ENCODE measurements around the gene CD99.
"Not testable (repeated sequence)": the region's sequence is repeated elsewhere in the genome, so short reads cannot be mapped to it uniquely, and the experiment has no call there.

Gene CD99, protein sequence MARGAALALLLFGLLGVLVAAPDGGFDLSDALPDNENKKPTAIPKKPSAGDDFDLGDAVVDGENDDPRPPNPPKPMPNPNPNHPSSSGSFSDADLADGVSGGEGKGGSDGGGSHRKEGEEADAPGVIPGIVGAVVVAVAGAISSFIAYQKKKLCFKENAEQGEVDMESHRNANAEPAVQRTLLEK

DNA sequence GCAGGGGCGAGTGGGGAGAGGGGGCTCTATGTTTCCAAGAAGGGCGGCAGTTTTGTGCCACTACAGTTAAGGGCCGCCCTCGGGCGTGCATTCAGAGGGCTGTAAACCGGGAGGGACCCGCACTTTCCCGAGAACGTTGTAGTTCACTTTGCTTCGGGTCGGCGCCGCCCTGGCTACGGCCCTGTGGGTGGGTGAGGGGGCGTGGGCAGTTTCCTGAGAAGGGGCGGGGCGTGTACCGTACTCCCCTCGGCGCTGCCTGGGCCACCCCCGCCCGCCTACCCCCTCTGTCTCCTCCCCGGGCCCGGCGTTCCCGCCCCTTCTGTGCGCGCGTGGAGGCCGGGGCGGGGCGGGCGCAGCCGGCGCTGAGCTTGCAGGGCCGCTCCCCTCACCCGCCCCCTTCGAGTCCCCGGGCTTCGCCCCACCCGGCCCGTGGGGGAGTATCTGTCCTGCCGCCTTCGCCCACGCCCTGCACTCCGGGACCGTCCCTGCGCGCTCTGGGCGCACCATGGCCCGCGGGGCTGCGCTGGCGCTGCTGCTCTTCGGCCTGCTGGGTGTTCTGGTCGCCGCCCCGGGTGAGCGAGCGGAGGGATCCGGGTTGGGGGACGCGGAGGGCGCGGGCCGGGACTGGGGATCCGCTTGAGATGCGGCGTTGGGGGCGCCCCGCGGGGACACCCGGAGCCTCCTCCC lies at the start of gene CD99:
CD99 (plus strand) TSS at position 440 of the 687 bp plus-strand sequence; CDS start at position 506, 66 bp downstream.
- DNase-seq = no peak

DNA sequence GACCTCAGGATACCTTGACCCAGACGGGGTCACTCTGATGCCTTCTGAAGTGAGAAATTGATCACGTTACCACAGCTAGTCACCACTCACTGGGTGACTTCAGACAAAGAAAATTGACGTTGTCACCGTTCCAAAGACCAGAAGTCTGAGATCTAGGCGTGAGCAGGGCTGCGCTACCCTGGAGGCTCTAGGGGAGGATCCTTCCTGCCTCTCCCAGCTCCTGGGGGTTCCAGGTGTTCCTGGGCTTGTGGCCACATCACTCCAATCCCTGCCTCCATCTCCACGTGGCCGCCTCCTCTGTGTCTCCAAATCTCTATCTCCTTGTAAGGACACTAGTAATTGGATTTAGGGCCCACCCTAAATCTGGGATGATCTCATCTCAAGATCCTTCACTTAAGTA lies 48.9 kb upstream of the CD99 start:
- no peak for DNase-seq

DNA sequence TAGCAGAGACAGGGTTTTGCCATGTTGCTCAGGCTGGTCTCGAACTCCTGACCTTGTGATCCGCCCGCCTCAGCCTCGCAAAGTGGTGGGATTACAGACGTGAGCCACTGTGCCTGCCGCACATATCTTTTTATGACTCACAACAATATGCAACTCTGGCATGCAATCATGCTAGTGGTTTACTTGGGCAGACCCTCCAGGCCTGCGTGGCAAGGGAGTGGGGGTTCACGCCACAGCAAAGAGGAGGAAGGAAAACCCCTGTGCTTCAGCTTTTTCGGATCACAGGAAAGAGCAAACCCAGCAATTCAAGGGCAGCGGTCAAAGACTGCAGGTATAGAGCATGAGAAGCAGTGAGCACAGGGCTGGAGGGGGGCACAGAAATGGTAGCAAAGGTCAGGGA lies 48.3 kb upstream of the CD99 start:
- no peak for DNase-seq

DNA sequence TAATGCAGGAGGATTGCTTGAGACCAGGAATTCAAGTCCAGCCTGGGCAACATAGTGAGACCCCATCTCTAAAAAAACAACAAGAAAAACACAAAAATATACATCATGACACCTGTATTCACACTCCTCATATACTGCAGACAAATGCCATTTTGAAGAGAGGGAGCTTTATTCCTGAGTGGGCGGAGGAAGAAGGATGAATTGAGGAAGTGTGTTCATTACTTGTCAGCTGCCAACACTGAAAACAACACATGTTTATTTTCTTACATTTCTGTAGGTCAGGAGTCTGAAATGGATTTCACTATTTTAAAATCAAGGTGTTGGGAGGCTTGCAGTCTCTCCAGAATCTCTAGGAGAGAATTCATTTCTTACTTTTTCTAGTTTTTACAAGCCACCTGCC lies 47.2 kb upstream of the CD99 start:
- no peak for DNase-seq

DNA sequence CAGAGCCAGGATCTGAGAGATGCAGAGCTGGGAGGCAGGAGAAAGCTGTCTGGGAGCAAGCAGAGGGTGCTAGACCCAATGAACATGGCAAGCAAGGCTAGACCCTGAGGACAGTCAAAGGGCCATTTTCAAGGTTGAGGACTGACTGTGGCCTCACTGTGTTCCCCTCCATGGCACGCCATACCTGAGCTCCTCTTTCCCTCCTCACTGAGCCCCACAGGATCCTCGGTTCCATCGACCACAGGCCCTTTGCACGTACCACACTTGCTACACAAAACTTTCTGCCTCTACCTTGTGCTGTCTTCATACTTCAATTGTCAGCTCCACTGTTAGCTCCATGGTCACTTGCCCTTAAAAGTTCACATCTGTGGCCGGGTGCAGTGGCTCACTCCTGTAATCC lies 45.5 kb upstream of the CD99 start:
- DNase-seq = no peak

DNA sequence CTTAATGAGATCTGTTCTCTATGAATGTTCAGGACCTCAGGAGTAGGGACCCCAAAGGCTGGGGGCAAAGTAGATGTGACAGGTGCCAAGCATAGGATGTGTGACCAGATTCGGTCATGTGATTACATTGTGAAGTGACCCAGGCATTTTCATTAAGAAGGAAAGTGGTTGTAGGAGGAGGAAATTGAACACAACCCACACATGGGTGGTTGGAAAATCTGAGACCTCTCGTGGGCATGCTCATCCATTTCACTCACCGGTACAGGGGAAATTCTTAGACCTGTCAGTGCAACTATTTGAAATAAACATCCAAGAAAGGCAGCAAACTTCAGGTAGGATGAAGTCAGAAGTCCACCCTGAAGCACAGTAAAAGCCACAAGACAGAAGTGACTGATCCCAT lies 43.5 kb upstream of the CD99 start:
- DNase-seq = no peak

DNA sequence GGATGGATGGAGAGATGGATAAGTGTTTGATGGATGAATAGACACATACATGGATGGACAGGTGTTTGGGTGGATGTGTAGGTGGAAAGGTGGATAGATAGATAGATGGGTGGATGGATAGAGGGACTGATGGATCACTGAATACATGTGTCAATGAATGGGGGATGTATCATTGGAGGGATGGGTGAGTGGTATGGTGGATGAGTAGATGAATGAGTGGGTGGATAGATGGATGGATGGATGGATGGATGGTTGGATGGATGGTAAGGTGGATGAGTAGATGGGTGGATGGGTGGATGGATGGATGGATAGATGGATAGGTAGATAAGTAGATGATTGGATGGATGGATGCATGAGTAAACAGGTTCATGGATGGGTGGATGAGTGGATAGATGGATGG lies 41.1 kb upstream of the CD99 start:
- DNase-seq = no peak

DNA sequence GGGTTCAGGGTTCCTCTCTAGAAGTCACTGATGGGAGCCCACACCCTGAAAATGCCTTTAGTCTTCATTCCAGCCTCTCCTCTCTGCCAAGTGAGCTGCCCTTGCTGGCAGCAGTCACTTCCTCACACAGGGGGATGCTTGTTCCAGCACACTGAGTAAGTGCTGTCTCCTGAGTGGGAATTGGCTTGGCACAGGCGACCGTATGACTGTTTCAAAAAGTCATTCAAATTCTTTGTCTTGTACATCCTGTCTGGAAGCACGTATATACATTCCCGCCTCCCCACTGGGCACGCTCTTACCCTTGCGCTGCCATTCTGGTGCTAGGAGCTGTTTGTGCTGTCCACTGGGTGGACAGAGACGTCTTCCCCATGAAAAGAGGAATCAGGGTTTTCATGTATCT lies 40.2 kb upstream of the CD99 start:
- no peak for DNase-seq

DNA sequence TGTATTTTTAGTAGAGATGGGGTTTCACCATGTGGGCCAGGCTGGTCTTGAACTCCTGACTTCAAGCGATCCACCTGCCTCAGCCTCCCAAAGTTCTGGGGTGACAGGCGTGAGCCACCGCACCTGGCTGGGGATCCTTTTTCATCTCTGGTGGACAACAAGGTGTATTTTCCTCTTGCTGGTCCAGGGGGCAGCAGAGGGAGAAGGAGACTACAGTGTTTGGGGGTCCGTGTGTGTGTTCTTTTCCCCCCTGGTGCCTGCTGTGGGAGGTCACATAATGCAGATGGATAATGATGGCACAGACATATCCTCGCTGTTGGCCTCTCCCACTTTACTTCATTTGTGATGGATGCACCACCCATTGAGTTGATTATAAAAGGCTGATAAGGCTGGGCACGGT lies 39.0 kb upstream of the CD99 start:
- no peak for DNase-seq

DNA sequence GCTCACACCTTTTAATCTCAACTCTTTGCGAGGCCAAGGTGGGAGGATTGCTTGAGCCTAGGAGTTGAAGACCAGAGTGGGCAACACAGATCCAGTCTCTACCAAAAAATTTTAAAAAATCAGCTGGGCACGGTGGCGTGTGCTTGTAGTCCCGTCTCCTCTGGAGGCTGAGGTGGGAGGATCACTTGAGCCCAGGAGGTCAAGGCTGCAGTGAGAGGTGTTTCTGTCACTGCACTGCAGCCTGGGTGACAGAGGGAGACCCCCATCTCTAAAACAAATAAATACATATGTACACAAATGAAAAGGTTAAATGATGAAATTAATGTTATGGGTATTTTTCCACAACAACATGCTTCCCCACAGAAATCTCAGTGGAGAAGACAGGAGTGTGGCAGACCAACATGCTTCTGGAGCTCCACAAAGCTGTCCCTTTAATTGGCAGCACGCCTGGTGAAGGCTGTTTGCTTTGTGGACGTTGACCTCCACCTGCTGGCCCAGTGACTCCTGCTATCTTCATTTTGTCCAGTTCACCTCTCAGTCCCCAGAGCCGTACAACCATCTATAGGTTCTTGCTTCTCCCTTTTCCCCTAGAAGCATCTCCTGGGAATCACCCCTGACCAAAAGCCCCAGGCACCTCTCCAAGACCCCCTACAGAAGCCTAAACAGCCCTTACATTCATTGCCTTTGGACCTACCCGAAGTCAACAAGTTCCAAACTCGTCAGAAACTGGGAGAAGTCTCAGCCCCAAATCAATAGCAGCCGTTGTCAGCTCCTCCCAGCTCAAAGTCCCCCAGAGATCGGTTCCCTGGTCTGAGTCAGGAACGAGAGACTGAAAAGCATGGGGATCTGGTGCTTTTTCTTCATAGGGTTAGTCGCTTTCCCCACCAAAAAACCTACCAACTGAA lies 36.4 kb upstream of the CD99 start:
- DNase-seq = no peak

DNA sequence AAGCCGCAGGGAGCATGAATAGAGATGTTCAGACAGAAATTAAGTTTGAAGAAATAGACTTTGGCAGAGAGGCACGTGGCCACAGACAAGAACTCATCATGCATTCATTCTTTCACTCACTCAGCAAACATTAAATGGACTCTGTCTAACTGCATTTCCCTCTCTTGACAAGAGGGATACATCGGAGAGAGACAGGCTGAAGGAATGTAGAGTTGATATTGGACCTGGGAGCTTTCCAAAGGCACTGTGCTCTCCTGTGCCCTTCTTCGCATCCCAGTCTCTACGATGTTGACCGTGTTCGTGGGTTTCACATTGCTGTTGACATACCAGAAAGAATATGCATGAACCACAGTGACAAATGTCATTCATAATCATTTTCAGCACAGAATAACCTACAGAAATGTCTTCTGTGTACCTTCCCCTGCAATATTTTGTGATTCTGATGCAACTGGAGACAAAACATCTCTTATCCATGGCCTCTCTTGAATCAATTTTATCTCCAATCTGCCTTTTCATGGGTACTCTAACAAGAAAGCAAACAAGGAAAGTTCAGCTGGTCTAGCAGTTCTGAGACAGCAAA lies 34.7 kb upstream of the CD99 start:
- no peak for DNase-seq

DNA sequence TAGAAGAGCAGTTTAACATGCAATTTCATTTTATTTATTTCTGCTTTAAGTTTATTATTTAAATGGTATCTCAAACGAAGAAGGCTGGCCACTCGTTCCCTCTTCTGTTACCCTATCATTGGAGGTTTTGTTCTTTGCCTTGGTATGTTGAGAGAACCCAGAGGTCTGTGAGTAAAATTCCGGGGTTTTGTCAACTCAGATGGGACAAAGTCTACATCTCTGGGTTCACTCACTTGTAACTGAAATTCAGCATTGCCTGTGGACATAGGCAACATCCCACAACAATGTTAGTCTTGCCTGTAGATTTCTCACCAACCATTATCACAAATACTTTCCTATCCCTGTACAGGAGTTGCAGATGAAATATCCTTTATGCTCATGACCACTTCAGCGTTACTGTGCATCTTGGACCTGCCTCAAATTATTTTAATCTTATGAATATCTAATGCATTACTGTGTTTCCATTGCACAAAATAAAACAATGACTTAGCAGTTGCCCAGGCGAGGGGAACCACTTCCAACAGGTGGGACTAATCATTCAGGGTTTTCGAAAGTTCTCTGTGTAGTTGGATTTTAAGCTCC lies 33.5 kb upstream of the CD99 start:
- no peak for DNase-seq

DNA sequence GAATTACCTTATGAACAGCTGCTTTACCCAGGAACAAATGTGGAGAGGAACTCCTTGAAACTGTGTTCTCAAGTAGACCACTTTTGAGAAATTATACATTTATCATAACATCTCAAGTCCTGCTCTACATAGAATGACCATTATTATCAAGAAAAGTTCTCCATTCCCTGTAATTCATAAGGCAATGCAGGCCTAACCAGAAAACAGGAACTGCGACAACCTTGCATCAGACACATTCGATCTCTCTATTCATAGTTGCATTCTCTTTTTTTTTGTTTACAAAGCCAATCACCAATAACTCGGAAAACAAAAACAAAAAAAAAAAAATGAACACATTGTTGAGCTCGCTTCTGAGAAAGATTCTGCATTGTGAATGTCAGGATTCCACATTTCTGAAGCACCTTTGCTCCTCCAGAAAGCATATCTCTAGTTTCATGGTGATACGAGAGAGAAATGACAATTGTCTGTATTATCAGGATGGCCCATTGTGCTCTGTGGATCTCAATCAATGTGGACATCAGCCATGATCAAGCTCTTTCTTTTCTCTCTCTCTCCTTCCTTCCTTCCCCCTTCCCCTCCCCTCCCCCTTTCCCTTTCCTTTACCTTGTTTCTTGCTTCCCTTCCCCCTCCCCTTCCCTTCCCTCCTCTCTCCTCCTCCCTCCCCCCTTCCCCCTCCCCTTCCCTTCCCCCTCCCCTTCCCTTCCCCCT lies 32.4 kb upstream of the CD99 start:
- DNase-seq = no peak

DNA sequence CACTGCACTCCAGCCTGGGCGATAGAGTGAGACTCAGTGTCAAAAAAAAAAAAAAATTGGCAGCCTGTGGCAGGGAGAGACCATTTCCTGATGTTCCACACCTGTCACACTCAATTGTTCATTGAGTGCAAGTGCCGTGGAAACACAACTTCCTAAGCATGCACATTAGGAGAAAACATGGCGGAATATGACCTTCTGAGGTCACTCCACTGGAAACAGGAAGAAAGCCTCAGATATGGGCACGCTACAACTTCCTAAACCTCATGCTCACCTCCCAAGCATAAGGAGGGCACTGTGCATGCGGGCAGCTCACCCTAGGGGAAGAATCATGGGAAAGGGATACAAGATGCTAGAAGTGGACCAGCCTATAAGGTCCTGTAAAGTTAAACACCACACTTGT lies 28.5 kb upstream of the CD99 start:
- DNase-seq = no peak

DNA sequence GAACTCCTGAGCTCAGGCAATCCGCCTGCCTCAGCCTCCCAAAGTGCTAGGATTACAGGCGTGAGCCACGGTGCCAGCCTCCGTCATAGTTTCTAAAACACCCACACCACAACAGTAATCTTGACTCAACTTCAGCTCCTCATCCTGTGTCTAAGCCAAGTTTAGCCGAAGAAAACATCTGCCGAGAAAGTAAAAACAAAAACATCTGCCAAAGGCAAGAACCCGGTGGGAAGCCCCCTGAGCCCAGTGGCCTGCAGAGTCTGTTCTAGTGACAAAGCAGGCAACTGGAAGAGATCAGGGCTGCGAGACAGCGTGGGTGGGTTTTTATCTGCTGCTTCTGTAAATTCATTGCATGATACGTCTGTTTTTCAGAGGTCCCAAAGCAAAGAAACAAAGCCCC lies 26.6 kb upstream of the CD99 start:
- no peak for DNase-seq

DNA sequence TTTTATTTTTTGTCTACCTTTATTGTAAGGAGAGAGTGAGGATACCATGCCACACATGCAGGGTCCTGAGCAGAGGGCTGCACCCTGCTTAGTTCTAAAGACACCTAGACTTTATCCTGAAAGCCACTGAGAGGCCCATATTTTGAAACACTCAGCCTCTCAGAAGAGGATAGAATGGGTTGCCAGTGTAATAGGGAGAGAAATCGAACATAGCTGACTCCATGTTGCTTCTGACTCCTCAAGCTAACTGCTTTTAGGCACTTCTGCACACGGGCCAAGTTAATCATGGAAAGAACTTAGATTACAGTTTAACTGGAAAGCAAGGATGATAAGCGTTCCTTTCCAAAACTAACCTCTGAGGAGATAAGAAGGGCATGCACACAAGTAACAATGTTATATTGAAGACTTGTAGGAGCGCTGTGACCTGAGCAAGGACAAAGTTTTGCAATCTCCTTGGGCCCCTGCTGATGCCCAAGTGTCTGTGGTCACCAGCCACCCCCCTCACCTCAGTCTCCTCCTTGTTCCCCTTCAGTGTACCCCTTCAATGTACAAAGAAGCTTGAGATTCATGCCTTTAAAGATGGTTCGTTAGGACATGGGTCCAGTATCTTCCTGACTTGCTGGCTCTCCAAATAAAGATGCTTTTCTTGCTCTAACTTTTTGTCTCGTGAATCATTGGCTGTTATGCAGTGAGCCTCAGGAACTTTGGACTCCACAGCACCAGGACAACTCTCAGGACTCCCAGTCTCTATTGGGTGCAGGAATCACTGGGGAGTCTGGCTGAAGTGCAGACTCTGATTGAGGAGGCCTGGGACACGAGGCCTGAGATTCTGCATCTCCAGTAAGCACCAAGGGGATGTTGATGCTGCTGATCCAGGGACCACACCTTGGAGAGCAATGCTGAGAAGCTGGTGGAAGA lies 25.4 kb upstream of the CD99 start:
- DNase-seq = no peak

DNA sequence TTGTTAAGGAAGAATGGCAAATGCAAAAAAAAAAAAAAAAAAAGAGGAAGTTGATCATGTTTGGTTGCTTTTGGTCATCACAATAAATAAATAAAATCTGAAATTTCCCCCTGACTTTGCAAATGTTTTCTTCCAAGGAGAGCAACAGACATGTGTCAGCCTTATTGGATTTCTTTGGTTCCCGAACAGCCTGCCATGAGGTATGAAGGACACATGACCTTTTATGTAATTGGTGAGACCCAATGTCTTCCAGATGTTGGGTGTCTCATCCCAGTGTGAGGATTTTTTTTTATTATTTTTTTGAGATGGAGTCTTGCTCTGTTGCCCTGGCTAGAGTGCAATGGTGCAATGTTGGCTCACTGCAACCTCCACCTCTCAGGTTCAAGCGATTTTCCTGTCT lies 24.6 kb upstream of the CD99 start:
- no peak for DNase-seq

DNA sequence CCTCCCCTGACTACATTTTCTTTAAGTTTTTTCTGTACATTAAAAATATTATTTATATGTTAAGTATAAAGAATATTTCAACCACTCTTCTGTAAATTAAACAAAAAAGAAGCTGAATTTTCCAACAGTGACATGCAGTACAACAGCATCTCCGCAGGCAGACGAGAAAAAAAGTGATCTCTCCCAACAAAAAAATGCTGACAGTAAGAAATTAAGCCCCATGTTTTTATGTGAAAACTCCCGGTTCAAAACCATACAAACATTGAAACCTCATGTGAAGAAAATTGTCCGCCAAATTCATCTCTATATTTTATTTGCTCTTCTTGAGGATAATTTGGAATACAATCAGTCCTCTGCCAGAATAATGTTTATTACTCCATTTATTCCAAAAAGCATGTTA lies 20.1 kb upstream of the CD99 start:
- no peak for DNase-seq

DNA sequence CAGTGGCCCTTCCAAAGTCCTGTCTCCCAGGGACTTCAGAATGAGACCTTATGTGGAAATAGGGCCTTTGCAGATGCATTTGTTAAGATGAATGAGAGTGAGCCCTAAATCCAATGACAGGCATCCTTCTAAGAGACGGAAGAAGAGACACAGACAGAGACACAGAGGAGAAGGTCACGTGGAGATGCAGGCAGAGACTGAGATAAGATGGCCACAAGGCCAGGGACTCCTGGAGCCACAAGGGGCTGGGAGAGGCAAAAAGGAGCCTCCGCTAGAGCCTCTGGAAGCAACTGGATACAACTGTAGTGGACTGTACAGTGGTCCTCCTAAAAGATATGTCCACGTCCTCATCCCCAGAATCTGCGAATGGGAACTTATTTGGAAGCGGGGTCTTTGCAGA lies 19.0 kb upstream of the CD99 start:
- DNase-seq = no peak

DNA sequence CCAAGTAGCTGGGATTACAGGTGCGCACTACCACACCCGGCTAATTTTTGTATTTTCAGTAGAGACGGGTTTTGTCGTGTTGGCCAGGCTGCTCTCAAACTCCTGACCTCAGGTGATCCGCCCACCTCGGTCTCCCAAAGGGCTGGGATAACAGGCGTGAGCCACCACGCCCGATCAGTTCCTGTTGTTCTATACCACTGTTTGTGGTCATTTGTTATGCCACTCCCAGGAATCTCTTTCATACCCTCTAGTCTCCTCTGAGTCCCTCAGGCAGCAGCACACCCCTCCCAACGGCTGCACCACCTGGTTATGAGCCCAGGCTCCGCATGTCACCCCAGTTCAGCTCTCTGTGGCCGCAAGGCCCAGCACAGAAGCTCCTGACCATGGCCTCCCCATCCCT lies 17.5 kb upstream of the CD99 start:
- DNase-seq = no peak

DNA sequence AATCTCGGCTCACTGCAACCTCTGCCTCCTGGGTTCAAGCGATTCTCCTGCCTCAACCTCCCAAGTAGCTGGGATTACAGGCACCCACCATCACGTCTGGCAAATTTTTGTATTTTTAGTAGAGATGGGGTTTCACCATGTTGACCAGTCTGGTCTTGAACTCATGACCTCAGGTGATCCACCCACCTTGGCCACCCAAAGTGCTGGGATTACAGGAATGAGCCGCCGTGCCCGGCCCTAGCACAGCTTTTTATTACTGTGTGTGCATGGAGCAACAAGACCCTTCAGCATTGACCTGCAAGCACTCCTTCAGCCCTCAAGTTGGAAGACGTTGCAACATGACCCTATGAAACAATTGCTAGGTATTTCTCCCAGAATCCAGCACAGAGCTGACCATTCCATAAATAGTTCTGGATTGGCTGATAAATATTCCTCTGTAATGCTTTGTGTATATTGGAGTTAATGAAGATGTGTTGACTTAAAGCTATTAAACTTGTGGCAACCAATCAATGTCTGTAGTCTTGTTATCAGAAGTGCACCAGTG lies 15.4 kb upstream of the CD99 start:
- DNase-seq = not testable (repeated sequence)
